Peyer's patch (tissue), 4 donors: Measurements from ENCODE around the gene GPC6. TPM values are rescaled to one million over a fixed set of nuclear protein-coding genes. Genes with fewer than 3 reads are reported as not detected.
A peak's percentile ranks its signal among the peaks of the same experiment; 100 is the strongest.

ENCODE experiments used
- DNase-seq, 3 donors: peaks; one replicate each; pipeline ENCODE4 v3.0.0-alpha.2; 2017 to 2019
- H3K27ac ChIP-seq, 4 donors: fragments of 200-600 bp; sonication (generic); one replicate each; pipeline ENCODE4 v1.5.1; 2016 to 2019
- H3K27me3 ChIP-seq, 2 donors: fragments of 200-600 bp; sonication (generic); one replicate each; pipeline ENCODE4 v1.5.1; 2019
- H3K36me3 ChIP-seq, 3 donors: fragments of 200-600 bp; sonication (generic); one replicate each; pipeline ENCODE4 v1.5.1; 2016 to 2019
- H3K4me1 ChIP-seq, 4 donors: fragments of 200-600 bp; sonication (generic); one replicate each; pipeline ENCODE4 v1.5.1; 2016 to 2019
- H3K4me3 ChIP-seq, 4 donors: fragments of 200-600 bp; sonication (generic); 1 replicate in 3 of 4; 2 replicates in 1 of 4; pipeline ENCODE4 v1.5.1; 2016 to 2019; ENCODE audit warnings: mild to moderate bottlenecking in 1 of 4
- H3K9me3 ChIP-seq, 4 donors: fragments of 200-600 bp; sonication (generic); one replicate each; pipeline ENCODE4 v1.5.1; 2016 to 2019; ENCODE audit warnings: mild to moderate bottlenecking in 1 of 4
- CTCF ChIP-seq, 6 experiments: fragments of 450-650 bp in 4 of 6; fragments of 200-600 bp in 2 of 6; sonication (generic) in 1 of 6; IDR thresholded peaks; one replicate each; pipeline ENCODE4 v1.5.1; 2017 to 2019; ENCODE audit warnings: antibody characterized with exemption in 6 of 6, mild to moderate bottlenecking in 3 of 6, moderate library complexity in 1 of 6
- POLR2A ChIP-seq, 2 donors: fragments of 450-650 bp; IDR thresholded peaks; one replicate each; pipeline ENCODE4 v1.5.1; 2017; ENCODE audit warnings: antibody characterized with exemption in 2 of 2, mild to moderate bottlenecking in 2 of 2, moderate library complexity in 2 of 2
- total RNA-seq, 4 donors: library from RNA; depleted of rRNA; stranded (reverse); fragments of >200 nt; gene quantifications; one replicate each; pipeline ENCODE4 v1.1.0, GENCODE V29; 2016

Gene GPC6
- total RNA-seq, 4 donors from 2014 or later: 1.6 to 13.2 (median 2.6) TPM

GRCh38 chr13:94344126-94344818, 1117.7 kb downstream of the GPC6 start:
- Histone ChIP-seq H3K4me3 (no peak overlapping the region), H3K27me3 (no peaks in the 10 kb centered on the region), H3K9me3 (no peaks in the 10 kb centered on the region), H3K36me3 (no peaks in the 10 kb centered on the region), H3K4me1 (no peaks in the 10 kb centered on the region), H3K27ac (peak overlapping the region in 1 of 4 donors; percentile 49)
- TF ChIP-seq POLR2A (IDR thresholded peaks at IDR 0.05): no peak
- no peak for TF ChIP-seq CTCF (IDR thresholded peaks at IDR 0.05)
- no peak for DNase-seq

GRCh38 chr13:94345374-94346195, 1119.0 kb downstream of the GPC6 start:
- Histone ChIP-seq H3K27me3 (no peaks in the 10 kb centered on the region), H3K27ac (no peak overlapping the region), H3K4me3 (no peak overlapping the region), H3K9me3 (no peaks in the 10 kb centered on the region), H3K4me1 (no peaks in the 10 kb centered on the region), H3K36me3 (no peaks in the 10 kb centered on the region)
- no peak for DNase-seq
- TF ChIP-seq CTCF (IDR thresholded peaks at IDR 0.05) (peak in 1 of 6 experiments; percentile 11), POLR2A (IDR thresholded peaks at IDR 0.05) (no peak)

- no peak overlapping the region for H3K27ac ChIP-seq
- no peak for TF ChIP-seq CTCF (IDR thresholded peaks at IDR 0.05)
- no peak for TF ChIP-seq POLR2A (IDR thresholded peaks at IDR 0.05)
- no peaks in the 10 kb centered on the region for H3K9me3 ChIP-seq
- H3K4me1 ChIP-seq: no peaks in the 10 kb centered on the region
- H3K36me3 ChIP-seq: no peaks in the 10 kb centered on the region
- H3K27me3 ChIP-seq: no peaks in the 10 kb centered on the region
- no peak overlapping the region for H3K4me3 ChIP-seq
- DNase-seq: no peak
Measured at GRCh38 chr13:94346261-94347019, 1119.8 kb downstream of the GPC6 start.

- Histone ChIP-seq H3K9me3 (no peaks in the 10 kb centered on the region), H3K36me3 (no peaks in the 10 kb centered on the region), H3K27me3 (no peaks in the 10 kb centered on the region), H3K4me3 (no peak overlapping the region), H3K4me1 (no peaks in the 10 kb centered on the region), H3K27ac (no peak overlapping the region)
- DNase-seq: no peak
- no peak for TF ChIP-seq POLR2A (IDR thresholded peaks at IDR 0.05)
- TF ChIP-seq CTCF (IDR thresholded peaks at IDR 0.05): no peak
Measured at GRCh38 chr13:94351292-94351990, 1124.8 kb downstream of the GPC6 start.

GRCh38 chr13:94352057-94352456, 1125.5 kb downstream of the GPC6 start:
- no peak for DNase-seq
- Histone ChIP-seq H3K9me3 (no peaks in the 10 kb centered on the region), H3K4me3 (no peak overlapping the region), H3K27ac (no peak overlapping the region), H3K27me3 (no peaks in the 10 kb centered on the region), H3K4me1 (no peaks in the 10 kb centered on the region), H3K36me3 (no peaks in the 10 kb centered on the region)
- TF ChIP-seq CTCF (IDR thresholded peaks at IDR 0.05) (no peak), POLR2A (IDR thresholded peaks at IDR 0.05) (no peak)
